ENCODE measurements around the gene TTC14.

The TTC14 gene

GRCh38 chr3:180631317-180631716 is 29.4 kb downstream of the TTC14 start:
- no peak for DNase-seq

- DNase-seq = no peak
These were observed 31.8 kb downstream of the TTC14 start for GRCh38 chr3:180633722-180634121.

GRCh38 chr3:180640987-180641386 is 39.0 kb downstream of the TTC14 start:
- no peak for DNase-seq

- DNase-seq = no peak
These were observed 44.3 kb downstream of the TTC14 start for GRCh38 chr3:180646187-180646790.

GRCh38 chr3:180656406-180656805 is 54.4 kb downstream of the TTC14 start:
- no peak for DNase-seq

- DNase-seq = no peak
These were observed 55.1 kb downstream of the TTC14 start for GRCh38 chr3:180657094-180657493.
